ENCODE measurements around the gene ADRB2. TPM values are rescaled to one million over a fixed set of nuclear protein-coding genes. Genes with fewer than 3 reads are reported as not detected.

Gene ADRB2
- total RNA-seq, 1 experiment from 2014 or later, result 0.26 TPM

DNA sequence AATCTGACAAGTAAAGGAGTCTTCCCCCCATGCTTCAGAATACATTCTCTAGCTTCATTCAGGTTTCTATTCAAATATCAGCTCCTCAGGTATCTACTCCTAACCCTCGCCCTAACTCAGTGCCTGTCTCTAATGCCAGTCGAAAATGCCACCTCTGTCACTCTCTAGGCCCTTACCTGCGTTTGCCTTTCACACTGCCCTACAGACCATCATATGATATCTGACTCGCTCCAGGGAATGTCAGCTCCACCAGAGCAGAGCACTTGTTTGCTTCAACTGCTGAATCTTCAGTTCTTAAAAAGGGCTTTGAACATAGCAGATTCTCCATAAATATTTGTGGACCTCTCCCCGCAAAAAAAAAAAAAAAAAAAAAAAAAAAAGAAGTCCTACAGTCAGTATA is 46.7 kb downstream of the ADRB2 start:
- H2AK5ac ChIP-seq (ENCODE audit: insufficient read length, low read length), result no peak overlapping the region
- H3K9me3 Mint-ChIP-seq, result no peaks in the 10 kb centered on the region
- no peak overlapping the region for H3K14ac ChIP-seq (ENCODE audit: insufficient read depth, low read length)
- no peak overlapping the region for H3K4me2 ChIP-seq (ENCODE audit: insufficient read depth, insufficient read length, low read length)
- no peak overlapping the region for H3K4ac ChIP-seq (ENCODE audit: low read depth, low read length)
- no peak overlapping the region for H2BK12ac ChIP-seq (ENCODE audit: insufficient read length, low read depth, low read length)
- no peaks in the 10 kb centered on the region for H3K23me2 ChIP-seq (ENCODE audit: insufficient read length, low read depth, low read length, poor library complexity, severe bottlenecking)
- H3K23ac ChIP-seq (ENCODE audit: insufficient read length, low read depth, low read length), result no peak overlapping the region
- H2BK15ac ChIP-seq (ENCODE audit: low read depth, low read length), result no peak overlapping the region
- H3K56ac ChIP-seq (ENCODE audit: insufficient read length, low read depth, low read length), result no peak overlapping the region
- no CpG with 5 or more reads among the region's 5 CpGs for WGBS (ENCODE audit: extremely low coverage, insufficient read length, low lambda C conversion rate)
- no peaks in the 10 kb centered on the region for H3K36me3 Mint-ChIP-seq (ENCODE audit: insufficient read depth in 1 of 3, low read depth in 3 of 3)
- no peak overlapping the region for H4K5ac ChIP-seq (ENCODE audit: insufficient read length, low read depth, low read length)
- DNase-seq, result no peak
- H3K4me1 Mint-ChIP-seq, result peaks cover 5 to 7% of the 10 kb centered on the region in 2 experiments
- no peak overlapping the region for H2BK20ac ChIP-seq (ENCODE audit: low read depth, low read length, poor library complexity, severe bottlenecking)
- H4K91ac ChIP-seq (ENCODE audit: insufficient read length, low read depth, low read length), result no peak overlapping the region
- TF ChIP-seq, protein P1, sequence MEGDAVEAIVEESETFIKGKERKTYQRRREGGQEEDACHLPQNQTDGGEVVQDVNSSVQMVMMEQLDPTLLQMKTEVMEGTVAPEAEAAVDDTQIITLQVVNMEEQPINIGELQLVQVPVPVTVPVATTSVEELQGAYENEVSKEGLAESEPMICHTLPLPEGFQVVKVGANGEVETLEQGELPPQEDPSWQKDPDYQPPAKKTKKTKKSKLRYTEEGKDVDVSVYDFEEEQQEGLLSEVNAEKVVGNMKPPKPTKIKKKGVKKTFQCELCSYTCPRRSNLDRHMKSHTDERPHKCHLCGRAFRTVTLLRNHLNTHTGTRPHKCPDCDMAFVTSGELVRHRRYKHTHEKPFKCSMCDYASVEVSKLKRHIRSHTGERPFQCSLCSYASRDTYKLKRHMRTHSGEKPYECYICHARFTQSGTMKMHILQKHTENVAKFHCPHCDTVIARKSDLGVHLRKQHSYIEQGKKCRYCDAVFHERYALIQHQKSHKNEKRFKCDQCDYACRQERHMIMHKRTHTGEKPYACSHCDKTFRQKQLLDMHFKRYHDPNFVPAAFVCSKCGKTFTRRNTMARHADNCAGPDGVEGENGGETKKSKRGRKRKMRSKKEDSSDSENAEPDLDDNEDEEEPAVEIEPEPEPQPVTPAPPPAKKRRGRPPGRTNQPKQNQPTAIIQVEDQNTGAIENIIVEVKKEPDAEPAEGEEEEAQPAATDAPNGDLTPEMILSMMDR (conservative IDR thresholded peaks at IDR 0.05), result no peak
- no peak overlapping the region for H2BK5ac ChIP-seq (ENCODE audit: insufficient read length, low read length)
- no peak overlapping the region for H3T11ph ChIP-seq (ENCODE audit: low read length)
- no peaks in the 10 kb centered on the region for H3K4me1 ChIP-seq (ENCODE audit: insufficient read depth, low read length)
- no peak overlapping the region for H3K9ac ChIP-seq (ENCODE audit: extremely low read depth, insufficient read length, low read length)
- no peak overlapping the region for H3K4me3 Mint-ChIP-seq
- no peaks in the 10 kb centered on the region; the same call in 1 of the 2 replicates for H3K27me3 Mint-ChIP-seq (ENCODE audit: low read depth)
- no peak overlapping the region for H2AFZ ChIP-seq (ENCODE audit: low read length)
- no peaks in the 10 kb centered on the region for H3K27me3 ChIP-seq (ENCODE audit: insufficient read depth, low read length)
- H3K18ac ChIP-seq (ENCODE audit: insufficient read length, low read depth, low read length), result no peak overlapping the region
- no peaks in the 10 kb centered on the region for H4K20me1 ChIP-seq (ENCODE audit: control insufficient read depth, insufficient read depth, insufficient read length)
- H3K9me3 ChIP-seq (ENCODE audit: control insufficient read depth, low read depth, low read length), result no peaks in the 10 kb centered on the region
- no peaks in the 10 kb centered on the region for H3K79me1 ChIP-seq (ENCODE audit: insufficient read depth, low read depth, low read length, poor library complexity, severe bottlenecking)
- H2BK120ac ChIP-seq (ENCODE audit: low read depth, low read length, poor library complexity, severe bottlenecking), result no peak overlapping the region
- no peak overlapping the region for H3K27ac ChIP-seq (ENCODE audit: insufficient read length, low read depth, low read length)
- H3K27ac Mint-ChIP-seq, result 0 out of 7 replicates have a peak overlapping the region, but pooled peaks of 1 of the 3 experiments have one; percentile 5
- no peak overlapping the region for H4K8ac ChIP-seq (replicated peaks; ENCODE audit: insufficient read length, low read depth, low read length)
- no peaks in the 10 kb centered on the region for H3K79me2 ChIP-seq (ENCODE audit: insufficient read depth, low read length)

Data from H9 (cell line).